Measurements from ENCODE around the gene PLD4. TPM values are rescaled to one million over a fixed set of nuclear protein-coding genes. Genes with fewer than 3 reads are reported as not detected.

Gene PLD4
- total and polyA plus RNA-seq, 3 donors from 2014 or later: 1.1 to 1.7 (median 1.2) TPM

GRCh38 chr14:104938960-104939359 is 14.3 kb downstream of the PLD4 start:
- H3K36me3 ChIP-seq (ENCODE audit: low read depth, missing control alignments): no peaks in the 10 kb centered on the region
- intact Hi-C loops (cut with DNase I; ENCODE audit: low total_unique reads): no loop called here
- TF ChIP-seq CTCF (IDR thresholded peaks at IDR 0.05) (no peak), POLR2A (IDR thresholded peaks at IDR 0.05) (no peak)
- WGBS, 2 donors: 89 to 100% methylated on average over 1 of the region's 1 CpG
- H3K27ac ChIP-seq: no peak overlapping the region
- no peak for DNase-seq
- no peaks in the 10 kb centered on the region for H3K9me3 ChIP-seq
- H3K27me3 ChIP-seq: no peaks in the 10 kb centered on the region
- no peaks in the 10 kb centered on the region for H3K4me1 ChIP-seq
- no peak overlapping the region for H3K4me3 ChIP-seq

GRCh38 chr14:104939666-104940410 is 15.2 kb downstream of the PLD4 start:
- H3K36me3 ChIP-seq (ENCODE audit: low read depth, missing control alignments): no peaks in the 10 kb centered on the region
- intact Hi-C loops (cut with DNase I; ENCODE audit: low total_unique reads): no loop called here

GRCh38 chr14:104940526-104941150 is 16.0 kb downstream of the PLD4 start:
- no peak for DNase-seq
- no peak overlapping the region for H3K4me3 ChIP-seq
- peak in 1 of 3 experiments; percentile 16 for TF ChIP-seq CTCF (IDR thresholded peaks at IDR 0.05)
- no peak for TF ChIP-seq POLR2A (IDR thresholded peaks at IDR 0.05)
- H3K27ac ChIP-seq: no peak overlapping the region
- no peaks in the 10 kb centered on the region for H3K27me3 ChIP-seq
- 79 to 83% methylated on average over 3 of the region's 3 CpGs for WGBS, 2 donors
- intact Hi-C loops (cut with DNase I; ENCODE audit: low total_unique reads): no loop called here
- H3K9me3 ChIP-seq: no peaks in the 10 kb centered on the region
- H3K4me1 ChIP-seq: no peaks in the 10 kb centered on the region
- H3K36me3 ChIP-seq (ENCODE audit: low read depth, missing control alignments): no peaks in the 10 kb centered on the region

More at GRCh38 chr14:104939666-104940410, 15.2 kb downstream of the PLD4 start:
- no peaks in the 10 kb centered on the region for H3K4me1 ChIP-seq
- H3K9me3 ChIP-seq: no peaks in the 10 kb centered on the region
- no peak overlapping the region for H3K27ac ChIP-seq
- TF ChIP-seq CTCF (IDR thresholded peaks at IDR 0.05): no peak
- TF ChIP-seq POLR2A (IDR thresholded peaks at IDR 0.05): no peak
- no peak for DNase-seq
- H3K4me3 ChIP-seq: no peak overlapping the region
- 71 to 72% methylated on average over 8 to 11 of the region's 11 CpGs for WGBS, 2 donors
- H3K27me3 ChIP-seq: no peaks in the 10 kb centered on the region

- Histone ChIP-seq H3K27ac (no peak overlapping the region), H3K36me3 (ENCODE audit: low read depth, missing control alignments) (no peaks in the 10 kb centered on the region), H3K9me3 (no peaks in the 10 kb centered on the region), H3K4me3 (no peak overlapping the region), H3K27me3 (no peaks in the 10 kb centered on the region), H3K4me1 (no peaks in the 10 kb centered on the region)
- TF ChIP-seq CTCF (IDR thresholded peaks at IDR 0.05) (no peak), POLR2A (IDR thresholded peaks at IDR 0.05) (no peak)
- DNase-seq: no peak
- intact Hi-C loops (cut with DNase I; ENCODE audit: low total_unique reads): no loop called here
- WGBS, 2 donors: 92 to 95% methylated on average over 26 of the region's 26 CpGs
Measured at GRCh38 chr14:104941508-104942365, 17.1 kb downstream of the PLD4 start.
